Neural progenitor cell (in vitro differentiated cells): Measurements from ENCODE around the gene TRIM66.

Experiments
- EZH2 ChIP-seq: fragments of 200-600 bp; sonication (generic); IDR thresholded peaks from 2 replicates; pipeline ENCODE4 v1.6.1; 2017; ENCODE audit warnings: antibody characterized with exemption, mild to moderate bottlenecking, moderate library complexity
- EZH2phosphoT487 ChIP-seq: fragments of 200-600 bp; sonication (generic); IDR thresholded peaks from 2 replicates; pipeline ENCODE4 v1.6.1; 2017; ENCODE audit warnings: antibody characterized with exemption
- TF ChIP-seq, protein P1 (sequence below): fragments of 200-600 bp; sonication (generic); IDR thresholded peaks from 2 replicates; pipeline ENCODE4 v1.5.1; 2017; ENCODE audit warnings: antibody characterized with exemption, mild to moderate bottlenecking

DNA sequence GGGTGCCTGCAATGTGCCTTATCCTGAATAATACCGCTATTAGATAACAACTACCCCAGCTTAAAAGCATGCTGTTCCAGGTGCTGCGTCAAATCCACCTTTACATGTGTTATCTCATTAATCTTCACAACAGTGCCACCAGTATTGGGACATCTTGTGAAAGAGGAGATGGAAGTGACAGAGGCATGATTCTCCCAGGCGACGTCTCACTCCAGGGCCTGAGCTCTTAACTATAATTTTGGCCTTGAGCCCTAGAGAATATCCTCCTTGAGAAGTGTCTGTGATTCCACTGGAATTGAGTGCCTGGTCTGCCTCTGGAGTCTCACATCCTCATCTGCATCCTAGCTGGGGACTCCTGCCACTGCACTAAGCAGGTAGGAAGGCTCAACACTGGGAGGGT lies 43.9 kb upstream of the TRIM66 start:
- TF ChIP-seq, protein P1, sequence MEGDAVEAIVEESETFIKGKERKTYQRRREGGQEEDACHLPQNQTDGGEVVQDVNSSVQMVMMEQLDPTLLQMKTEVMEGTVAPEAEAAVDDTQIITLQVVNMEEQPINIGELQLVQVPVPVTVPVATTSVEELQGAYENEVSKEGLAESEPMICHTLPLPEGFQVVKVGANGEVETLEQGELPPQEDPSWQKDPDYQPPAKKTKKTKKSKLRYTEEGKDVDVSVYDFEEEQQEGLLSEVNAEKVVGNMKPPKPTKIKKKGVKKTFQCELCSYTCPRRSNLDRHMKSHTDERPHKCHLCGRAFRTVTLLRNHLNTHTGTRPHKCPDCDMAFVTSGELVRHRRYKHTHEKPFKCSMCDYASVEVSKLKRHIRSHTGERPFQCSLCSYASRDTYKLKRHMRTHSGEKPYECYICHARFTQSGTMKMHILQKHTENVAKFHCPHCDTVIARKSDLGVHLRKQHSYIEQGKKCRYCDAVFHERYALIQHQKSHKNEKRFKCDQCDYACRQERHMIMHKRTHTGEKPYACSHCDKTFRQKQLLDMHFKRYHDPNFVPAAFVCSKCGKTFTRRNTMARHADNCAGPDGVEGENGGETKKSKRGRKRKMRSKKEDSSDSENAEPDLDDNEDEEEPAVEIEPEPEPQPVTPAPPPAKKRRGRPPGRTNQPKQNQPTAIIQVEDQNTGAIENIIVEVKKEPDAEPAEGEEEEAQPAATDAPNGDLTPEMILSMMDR: no peak
- TF ChIP-seq EZH2 (no peak), EZH2phosphoT487 (no peak)
